Activated naive CD4-positive, alpha-beta T cell treated with Interleukin-2 at 50 U/mL for 16 hours (primary cell): Measurements from ENCODE around the gene BCL2.

Experiments used
- DNase-seq: peaks from one replicate; pipeline ENCODE4 v3.0.0-alpha.2; 2020

The BCL2 gene

DNA sequence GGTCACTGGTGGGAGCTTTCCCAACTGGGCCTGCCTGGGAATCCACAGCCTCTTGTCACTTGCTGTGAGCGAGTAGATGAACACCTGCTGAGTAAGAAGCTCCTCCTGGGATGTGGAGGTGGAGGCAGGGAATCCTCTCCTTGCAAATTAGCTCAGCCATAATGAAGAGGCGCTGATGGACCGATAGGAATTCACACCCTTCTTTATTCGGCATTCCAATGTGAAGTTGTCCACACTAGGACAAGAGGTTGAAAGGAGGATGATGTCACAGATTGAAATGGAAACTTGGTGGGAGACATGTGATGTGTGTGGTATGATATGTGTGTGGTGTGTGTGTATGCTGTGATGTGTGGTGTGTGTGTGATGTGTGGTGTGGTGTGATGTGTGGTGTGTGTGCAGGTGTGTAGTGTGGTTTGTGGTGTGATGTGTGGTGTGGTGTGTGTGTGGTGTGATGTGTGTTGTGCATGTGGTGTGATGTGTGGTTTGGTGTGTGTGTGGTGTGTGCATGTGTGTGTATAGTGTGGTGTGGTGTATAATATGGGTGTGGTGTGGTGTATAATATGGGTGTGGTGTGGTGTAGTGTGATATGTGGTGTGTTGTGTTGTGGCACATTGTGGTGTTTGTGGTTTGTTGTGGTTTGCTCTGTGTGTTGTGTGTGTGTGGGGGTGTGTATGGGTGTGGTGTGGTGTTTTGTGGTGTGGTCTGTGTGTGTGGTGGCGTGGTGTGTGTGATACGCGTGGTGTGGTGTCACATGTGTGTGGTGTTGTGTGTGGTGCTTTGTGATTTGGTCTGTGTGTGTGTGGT, 216.4 kb downstream of the BCL2 start:
- no peak for DNase-seq

DNA sequence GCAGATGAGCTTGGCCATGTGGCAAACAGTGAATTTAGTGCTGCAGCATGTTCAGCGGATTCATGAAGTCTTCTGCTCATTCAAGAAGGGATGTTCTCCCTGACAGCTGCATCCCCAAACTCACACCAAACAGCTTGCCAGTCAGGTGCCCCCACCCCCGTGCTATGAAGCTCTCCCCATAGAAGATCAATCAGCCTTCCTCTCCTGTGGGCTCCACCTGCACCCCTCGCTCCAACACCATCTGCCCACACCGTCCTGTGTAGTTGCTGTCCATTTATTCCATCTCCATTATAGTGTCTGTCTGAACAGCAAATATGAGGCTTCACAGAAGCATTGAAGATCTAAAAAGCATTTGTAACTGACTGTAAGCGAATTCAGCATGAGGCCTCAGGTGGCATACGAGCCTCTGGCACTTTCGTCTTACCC, 218.9 kb downstream of the BCL2 start:
- no peak for DNase-seq

DNA sequence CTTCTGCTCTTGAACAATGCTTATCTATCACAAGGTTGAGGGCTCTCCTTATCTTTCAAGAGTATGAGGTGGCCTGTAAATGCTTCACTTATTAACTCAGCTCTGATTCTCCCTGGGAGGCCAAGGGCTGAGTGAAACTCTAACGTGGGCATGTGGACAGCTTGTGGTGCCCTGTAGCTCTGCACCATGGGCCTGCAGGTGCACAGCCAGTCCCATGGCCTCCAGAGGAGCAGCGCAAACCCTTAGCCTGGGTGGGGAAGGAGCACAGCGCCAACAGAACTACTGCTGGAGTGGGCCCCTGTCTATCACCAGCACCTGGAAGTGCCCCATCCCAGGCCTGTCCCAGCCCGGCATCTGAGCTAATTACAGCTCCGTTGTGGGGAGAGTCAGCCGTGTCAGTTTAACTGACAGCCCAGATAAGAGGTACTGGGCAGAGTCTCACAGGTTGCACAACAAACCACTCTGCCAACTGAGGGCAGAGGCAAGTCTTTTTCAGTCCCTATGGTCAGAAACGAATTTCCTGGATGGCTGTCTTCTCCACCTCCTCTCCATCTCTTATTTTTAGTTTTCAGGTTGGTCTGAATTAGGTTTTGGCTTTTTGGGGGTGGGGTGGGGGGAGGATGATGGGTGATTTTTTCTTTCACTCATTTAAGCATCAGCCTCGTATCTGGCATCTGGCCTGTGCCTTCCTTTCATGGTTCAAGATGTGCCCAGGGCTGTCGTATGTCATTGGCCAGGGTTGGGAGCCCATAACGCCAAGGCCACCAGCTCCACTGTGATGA, 219.5 kb downstream of the BCL2 start:
- DNase-seq: no peak

DNA sequence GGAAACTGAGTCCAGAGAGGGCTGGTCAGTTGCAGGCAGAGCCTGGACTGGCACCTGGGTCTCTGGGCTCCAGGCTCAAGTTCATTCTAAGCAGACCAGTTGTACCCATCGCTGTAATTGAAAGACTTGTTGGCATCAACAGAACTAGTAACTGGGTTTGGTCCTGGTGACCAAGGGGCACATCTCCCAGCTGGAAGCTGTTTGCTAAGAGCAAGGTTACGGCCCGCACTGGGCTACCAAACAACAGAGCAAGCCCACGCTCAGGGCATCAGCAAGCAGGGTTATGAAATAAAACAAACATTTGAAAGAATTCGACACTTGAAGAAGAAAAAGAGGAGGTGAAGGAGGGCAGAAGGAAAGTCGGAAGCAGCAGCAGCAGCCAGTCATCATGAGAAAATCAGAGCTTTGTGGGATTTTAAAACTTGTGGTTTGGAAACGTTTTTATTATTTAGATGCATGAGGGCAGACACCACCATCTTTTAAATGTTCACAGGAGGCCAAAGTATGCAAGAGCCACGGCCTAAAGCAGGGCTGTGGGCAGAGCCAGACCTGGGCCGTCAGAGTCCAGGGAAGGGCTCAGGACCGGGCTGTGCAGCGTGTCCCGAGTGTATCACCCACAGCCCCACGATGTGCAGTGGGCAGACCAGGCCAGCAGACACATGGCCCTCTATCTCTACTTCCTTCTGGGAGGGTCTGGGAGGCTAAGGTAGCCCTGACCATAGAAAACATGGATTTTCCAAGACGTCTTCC, 220.3 kb downstream of the BCL2 start:
- no peak for DNase-seq

DNA sequence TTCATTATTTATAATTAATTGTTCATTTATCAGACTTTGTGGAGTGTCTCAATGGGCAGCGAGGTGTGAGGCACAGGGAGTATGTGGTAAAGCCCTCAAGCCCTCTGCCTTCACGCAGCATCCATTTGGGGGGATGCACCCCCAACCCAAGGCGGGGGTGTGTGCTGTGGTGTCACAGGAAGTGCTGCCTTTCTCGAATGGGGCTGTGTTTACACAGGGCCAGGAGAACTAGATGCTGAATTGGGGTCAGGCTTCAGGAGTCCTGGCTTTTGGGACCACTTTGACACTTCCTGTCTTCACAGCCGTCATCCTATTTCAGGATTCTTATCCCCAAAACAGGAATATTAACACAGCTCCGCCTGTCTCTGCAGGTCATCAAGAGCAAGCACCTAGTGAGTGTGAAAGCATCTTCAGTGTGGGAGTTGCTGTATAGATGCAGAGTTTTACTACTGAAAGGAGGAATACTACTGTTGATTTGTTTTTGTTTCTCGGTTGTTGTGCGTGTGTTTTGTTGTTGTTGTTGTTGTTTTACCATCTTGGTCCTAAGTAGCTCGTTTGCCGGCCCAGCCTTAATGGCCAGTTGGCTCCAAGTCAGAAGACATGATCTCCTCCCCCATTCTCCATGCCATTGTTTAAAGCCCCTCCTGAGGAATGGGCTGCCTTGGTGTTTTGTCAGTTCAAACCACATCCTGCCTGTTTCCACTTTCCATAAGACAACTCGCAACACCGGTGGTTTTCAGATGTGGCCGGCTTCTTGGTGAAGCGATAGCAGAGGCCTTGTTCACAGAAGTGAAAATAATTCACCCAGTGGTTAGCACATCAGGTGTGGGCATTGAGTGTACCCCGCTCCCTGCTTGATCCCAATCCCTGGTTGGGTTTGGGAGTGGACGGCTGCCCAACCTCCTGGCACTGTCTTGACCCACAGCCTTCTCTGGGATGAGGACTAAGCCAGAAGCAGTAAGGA, 221.3 kb downstream of the BCL2 start:
- DNase-seq: peak; percentile 23

DNA sequence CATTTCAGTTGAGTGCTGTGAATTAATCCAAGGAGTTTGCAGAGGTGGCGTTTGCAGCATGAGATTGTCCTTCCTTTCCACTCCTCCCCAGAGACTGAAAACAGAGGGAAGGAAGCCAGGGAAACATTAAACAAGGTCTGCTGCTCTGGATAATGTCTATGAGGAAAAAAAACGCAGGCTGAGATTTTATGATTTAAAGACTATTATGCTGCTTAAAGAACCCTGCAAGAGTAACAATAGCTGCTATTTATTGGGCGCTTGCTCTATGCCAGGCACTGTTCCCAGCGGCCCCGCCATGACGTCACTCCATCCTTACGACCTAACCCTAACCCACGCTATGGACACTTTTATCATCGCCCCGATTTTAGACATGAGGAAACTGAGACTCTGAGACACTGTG, 222.4 kb downstream of the BCL2 start:
- no peak for DNase-seq

DNA sequence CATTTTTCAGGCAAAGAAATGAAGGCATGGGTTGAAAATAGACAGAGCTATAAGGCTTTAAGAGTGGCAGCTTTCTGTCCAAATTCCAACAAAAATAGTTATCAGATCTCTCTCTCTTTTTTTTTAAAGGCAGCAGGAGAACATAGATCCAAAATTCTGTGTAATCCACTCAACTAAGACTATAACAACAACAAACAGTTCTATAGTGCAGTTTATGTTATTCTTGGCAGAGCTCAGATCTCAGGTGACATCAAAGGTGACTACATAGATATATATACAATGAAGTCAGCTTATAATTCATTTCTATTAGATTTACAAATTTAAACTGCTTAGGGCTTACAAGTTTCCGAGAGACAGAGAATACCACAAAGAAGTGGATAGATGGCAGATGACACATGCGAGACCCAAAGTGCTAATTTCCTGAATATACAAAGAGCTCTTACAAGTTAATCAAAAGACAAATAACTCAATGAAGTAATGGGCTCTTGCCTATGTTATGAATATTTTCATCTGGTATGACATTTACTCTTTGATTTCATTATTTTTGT, 223.2 kb downstream of the BCL2 start:
- DNase-seq: no peak

DNA sequence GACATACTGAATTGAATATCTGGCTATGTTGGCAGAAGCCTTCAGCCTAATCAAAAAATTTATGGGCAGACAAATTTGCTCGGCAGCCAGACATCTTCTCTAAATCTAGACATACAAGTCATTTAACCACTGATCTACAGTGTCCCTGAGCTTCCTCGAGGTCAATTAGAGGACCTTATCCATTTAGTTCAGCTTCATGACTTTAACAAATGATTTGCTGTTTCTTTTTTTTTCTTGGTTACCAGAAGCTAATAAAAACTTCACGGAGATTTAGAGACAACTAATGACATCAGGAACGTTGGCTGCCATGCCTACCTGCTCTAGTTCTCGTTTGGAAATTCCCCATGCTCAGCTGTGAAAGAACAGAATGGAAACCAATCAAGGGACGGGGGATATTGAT, 223.8 kb downstream of the BCL2 start:
- DNase-seq: no peak

DNA sequence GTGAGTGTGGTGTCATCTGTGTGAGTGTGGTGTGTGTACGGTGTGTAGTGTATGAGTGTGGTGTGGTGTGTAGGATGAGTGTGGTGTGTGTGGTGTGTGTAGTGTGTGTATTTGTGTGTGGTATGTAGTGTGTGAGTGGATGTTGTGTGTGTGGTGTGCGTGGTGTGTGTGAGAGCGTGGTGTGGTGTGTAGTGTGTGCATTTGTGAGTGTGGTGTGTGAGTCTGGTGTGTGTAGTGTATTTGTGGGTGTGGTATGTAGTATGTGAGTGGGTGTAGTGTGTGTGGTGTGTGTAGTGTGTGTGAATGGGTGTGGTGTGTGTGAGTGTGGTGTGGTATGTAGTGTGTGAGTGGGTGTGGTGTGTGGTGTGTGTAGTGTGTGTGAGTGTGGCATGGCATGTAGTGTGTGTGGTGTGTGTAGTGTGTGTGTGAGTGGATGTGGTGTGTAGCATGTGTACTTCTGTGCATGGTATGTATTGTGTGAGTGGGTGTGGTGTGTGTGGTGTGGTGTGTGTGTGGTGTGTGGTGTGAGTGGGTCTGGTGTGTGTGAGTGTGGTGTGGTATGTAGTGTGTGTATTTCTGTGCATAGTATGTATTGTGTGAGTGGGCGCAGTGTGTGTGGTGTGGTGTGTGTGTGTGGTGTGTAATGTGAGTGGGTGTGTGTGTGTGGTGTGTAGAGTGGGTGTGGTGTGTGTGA, 227.8 kb downstream of the BCL2 start:
- DNase-seq: no peak

DNA sequence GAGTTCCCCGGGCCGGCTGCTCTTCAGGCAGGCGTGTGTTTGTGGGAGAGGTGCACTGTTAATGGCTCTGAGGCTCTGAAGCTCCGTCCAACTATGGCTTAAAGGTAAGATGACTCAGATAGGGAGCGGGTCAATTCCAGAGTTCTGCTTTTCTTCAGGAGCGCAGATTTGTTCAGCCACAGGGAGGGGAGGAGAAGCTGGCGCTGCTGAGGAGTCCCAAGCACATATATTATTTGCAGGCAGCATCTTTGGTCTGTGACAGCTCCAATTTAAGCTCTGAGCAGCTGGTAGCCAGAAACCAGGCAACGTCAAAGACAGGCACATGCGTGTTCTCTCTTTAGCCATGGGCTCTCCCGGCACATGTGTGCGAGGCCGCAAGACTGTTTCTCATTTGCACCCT, 229.2 kb downstream of the BCL2 start:
- DNase-seq: no peak

DNA sequence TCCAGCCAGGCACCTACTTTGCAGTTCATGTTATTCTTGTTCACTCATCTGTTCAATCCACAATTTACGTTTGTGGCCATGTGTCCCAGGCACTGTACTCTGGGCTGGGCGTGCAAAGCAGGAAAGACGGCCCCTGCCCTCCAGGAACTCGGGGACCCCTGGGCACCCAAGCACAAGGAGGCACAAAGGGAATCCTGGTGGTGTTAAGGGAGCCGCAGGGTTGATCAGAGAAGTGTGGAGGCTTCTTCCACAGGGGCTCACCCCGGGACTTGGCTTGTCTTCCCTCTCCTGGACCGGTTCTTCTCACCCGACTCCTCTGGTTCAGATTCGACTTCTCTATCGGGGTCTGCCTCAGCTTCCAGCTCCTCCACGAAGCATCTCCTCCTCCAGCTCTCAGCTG, 230.5 kb downstream of the BCL2 start:
- DNase-seq: no peak

DNA sequence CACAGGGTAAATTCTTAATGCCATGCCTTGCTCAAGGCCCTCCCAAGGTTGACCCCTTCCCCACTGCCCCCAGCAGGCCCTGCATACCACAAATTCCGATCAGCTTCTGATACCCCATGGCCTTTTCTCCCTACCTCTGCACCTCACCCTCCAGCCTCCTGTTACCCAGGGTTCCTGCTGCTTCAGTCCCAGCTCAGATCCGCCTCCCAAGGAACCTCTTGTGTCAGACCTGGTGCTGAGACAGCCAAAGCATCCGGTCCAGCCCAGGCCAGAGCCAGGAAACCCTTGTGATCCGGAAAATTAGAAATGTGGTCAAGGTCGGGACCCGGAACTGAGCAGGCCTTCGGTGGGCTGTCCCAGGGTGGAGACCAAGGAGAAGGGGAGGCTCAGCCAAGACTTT, 231.3 kb downstream of the BCL2 start:
- no peak for DNase-seq

DNA sequence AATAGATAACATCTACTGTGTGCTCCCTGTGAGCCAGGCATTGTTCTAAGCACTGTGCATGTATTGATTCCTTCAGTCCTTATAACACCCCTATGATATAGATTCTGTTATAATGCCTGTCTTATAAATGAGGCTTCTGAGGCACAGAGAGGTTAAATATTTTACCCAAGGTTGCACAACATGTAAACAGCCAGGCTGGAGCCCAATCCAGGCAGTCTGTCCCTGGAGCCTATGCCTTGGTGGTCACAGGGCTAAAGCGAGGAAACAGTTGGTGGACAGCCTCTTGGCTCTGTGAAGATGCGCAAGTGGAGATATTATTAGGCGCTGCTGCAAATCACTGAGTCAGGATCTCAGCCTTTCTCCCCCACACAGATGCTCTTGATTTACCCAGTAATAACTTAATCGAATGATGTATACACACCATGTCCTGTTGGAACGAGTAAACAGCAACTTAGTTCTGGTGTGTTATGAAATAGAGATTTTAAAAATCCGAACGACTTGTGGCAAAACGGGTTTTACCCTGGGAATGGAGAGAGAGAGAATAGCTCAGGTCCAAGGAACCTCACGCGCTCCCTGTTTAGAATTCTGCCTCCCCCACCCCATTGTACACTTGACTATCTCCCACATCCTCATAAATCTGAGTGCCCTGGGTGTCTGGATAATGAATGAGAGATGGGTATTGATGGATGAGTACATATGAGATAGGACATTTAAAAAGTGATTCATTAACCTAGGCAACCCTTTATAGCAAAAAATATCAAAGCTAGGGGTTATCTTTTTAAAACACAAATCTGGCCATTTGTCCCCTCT, 231.9 kb downstream of the BCL2 start:
- DNase-seq: no peak

DNA sequence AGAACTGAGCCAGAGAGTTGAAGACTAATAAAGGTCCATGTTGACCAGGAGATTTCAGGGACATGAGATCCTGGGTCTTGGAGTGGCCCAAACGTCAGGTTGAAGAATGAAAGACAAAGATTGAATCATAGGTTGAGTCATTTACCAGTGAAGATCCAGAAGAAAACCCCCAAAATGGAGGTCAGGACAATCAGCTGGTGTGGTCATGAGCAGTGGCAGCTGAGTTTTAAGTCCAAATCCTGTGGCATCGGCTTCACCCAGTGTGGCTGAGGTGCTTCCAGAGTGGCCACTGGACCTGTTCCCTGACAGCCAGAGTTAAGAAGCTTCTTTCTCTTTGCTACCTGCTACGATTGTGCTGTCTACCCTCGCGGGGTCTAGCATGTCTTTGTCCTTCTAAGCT, 234.0 kb downstream of the BCL2 start:
- DNase-seq: no peak

DNA sequence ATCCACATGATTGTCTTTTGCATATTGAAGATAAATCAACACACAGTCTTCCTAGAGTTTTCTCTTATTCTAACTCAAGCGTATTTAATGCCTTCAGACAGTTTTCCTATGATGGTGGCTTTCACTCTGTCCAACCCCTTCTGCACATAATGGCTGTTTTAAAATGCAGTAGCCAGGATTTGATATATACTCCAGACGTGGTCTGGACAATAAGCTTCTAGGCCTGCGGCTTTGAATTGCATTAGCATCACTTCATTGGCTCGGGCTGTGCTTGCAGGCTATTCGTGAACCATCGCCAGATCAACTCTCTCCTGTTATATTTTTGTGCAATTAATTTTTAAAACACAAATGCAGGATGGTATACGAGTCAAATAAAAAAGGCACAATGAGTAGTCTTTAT, 235.3 kb downstream of the BCL2 start:
- no peak for DNase-seq

DNA sequence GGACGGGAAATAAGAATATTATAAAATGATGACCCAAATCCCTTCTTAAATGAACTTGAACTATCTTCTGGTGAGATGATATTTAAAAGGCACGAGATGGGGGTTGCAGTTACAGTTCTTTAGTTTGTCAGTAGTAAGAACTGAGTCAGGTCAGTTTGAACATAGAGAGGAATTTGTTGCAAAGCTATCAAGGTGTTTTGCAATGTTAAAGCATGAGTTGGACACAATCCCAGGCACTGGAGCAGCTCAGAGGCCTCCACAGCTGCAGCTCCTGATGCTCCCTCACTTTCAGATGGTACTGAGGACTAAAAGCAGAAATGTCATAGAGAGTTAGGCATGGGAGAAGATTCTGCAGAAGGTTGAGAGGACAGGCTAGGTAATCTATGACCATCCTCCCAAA, 236.0 kb downstream of the BCL2 start:
- no peak for DNase-seq

DNA sequence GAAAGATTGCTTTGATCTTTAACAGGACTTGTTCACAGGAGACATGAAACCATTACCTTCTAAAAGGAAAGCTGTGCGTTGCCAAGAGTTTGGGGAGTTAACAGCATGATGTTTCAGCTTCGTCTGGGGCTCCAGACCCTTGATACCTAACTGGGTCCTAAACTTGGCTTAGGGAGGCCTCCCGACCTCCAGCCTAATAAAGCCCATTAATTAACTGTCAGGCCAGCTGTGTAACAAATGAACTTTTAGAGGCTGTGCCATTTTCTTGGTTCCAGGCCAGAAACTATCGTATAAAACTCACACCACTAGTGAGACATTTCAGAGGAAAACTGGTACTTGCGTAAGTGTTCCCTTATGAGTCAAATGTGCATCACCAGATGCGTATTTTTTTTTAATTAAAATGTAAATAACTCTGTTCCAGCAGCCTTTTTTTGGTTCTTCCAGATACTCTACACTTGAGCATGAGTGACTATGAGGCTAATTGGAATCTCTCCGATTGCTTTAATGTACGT, 236.5 kb downstream of the BCL2 start:
- DNase-seq: no peak

DNA sequence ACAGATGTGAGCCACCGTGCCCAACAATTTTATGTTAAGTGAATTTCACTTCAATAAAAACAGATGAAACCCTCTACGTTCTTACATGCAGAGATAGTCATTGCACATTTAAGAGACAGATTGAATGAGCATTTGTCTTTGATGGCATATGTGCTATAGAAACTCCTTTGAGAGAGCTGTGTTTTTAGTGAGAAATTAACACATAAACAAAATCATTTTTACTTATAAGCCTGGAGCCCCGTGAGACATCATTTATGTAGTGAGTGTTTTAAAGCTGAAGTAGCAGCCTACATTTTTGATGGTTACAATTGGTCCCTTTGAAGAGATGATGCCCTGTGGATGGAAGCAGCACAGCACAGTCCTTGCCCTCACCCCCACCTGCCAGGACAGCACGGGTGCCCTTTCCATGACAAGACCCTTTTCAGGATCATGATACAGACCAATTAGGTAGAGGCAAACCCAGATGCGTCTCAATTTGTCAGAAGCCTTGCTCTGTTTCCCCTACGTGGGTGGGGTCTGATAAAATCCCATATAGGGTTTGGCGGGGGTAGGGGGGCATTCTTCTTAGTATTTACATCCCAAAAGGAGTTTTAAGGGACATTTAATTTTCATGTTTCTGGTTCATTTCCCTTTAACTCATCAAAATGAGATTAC, 237.1 kb downstream of the BCL2 start:
- DNase-seq: no peak

DNA sequence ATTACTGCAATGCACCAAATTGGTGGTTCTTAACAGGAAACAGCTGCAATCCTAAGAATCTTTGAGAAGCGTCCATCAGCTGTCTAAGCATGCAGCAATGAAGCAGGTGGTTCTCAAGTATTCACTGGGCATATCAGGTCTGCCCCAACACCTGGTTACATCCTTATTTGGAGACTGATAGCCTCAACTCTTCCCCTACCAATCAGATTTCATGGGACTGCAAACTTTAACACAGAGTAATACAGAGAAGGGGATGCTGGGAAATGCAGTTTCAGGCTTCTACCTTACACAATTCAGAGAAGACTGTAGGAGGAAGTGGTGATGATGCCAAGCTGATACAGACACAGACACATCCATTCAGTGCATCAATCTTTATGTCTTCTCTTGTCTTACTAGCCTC, 240.5 kb downstream of the BCL2 start:
- DNase-seq: no peak

DNA sequence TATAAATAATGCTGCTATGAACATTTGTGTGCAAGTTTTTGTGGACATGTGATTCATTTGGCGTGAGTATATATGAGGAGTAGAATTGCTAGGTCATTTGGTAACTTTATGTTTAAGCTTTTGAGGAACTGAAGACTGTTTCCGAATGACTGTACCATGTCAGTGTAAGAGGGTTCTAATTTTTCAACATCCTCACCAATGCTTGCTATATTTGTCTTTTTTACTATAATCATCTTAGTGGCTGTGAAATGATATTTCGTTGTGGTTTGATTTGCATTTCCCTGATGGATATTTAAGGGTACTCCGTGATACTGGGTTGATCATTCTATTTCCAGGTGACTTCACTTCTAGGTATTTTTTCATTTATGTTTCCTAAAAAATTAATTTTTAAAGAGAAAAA, 241.1 kb downstream of the BCL2 start:
- no peak for DNase-seq
